GM13976 (cell line): ENCODE results near the gene BCKDHA.

Experiments
- DNase-seq: peaks from one replicate; pipeline ENCODE4 v3.0.0; 2012; ENCODE audit warnings: low spot score
- CTCF ChIP-seq: IDR thresholded peaks from 2 replicates; pipeline ENCODE4 v1.5.1; 2012; ENCODE audit warnings: borderline replicate concordance, mild to moderate bottlenecking; ENCODE audit not compliant: insufficient read depth; ENCODE audit errors: extremely low read depth, missing control alignments, control extremely low read depth
- in situ Hi-C: fragments of 300-500 bp; cut with MboI; formaldehyde crosslinking; loops from one replicate; pipeline ENCODE4 v1.12.0; 2022; ENCODE audit warnings: low sequenced_read_pairs, mixed read lengths, inconsistent platforms; ENCODE audit not compliant: unreplicated experiment

BCKDHA gene

GRCh38 chr19:41397086-41398049 is at the start of gene BCKDHA, which contains the start of gene EXOSC5:
Gene BCKDHA (plus strand): TSS chr19:41397818. CDS start chr19:41397828, 10 bp downstream.
Gene EXOSC5 (minus strand): TSS chr19:41397359. CDS start chr19:41397328, 31 bp downstream.
- in situ Hi-C loops, result no loop called here
- TF ChIP-seq CTCF, result no peak
- DNase-seq, result peak; percentile 98

GRCh38 chr19:41350735-41351338 is 46.8 kb upstream of the BCKDHA start:
- in situ Hi-C loops, result no loop called here
- DNase-seq, result no peak

GRCh38 chr19:41351339-41352245 is 46.0 kb upstream of the BCKDHA start:
- TF ChIP-seq CTCF, result no peak
- peak; percentile 87 for DNase-seq
- in situ Hi-C loops, result no loop called here

More at GRCh38 chr19:41350735-41351338, 46.8 kb upstream of the BCKDHA start:
- no peak for TF ChIP-seq CTCF

GRCh38 chr19:41352279-41352608 is 45.4 kb upstream of the BCKDHA start:
- in situ Hi-C loops, result no loop called here
- no peak for TF ChIP-seq CTCF
- DNase-seq, result no peak

GRCh38 chr19:41352609-41353465 is 44.8 kb upstream of the BCKDHA start:
- in situ Hi-C loops, result no loop called here
- peak; percentile 64 for TF ChIP-seq CTCF
- DNase-seq, result peak; percentile 85
